PFSK-1 (cell line): ENCODE data around the gene ALDH3A1. TPM values are rescaled to one million over a fixed set of nuclear protein-coding genes. Genes with fewer than 3 reads are reported as not detected.

Experiments
- FOXP2 ChIP-seq: optimal IDR thresholded peaks from 2 replicates; pipeline ENCODE3; 2011; ENCODE audit warnings: borderline replicate concordance, control low read depth, inconsistent platforms; ENCODE audit not compliant: insufficient read depth; ENCODE audit errors: extremely low read length, extremely low read depth
- POLR2AphosphoS5 ChIP-seq: IDR thresholded peaks from 2 replicates; pipeline ENCODE4 v1.6.1; 2012; ENCODE audit warnings: low read depth, mild to moderate bottlenecking, control low read depth, low read length, moderate library complexity
- SIN3A ChIP-seq: IDR thresholded peaks from 2 replicates; pipeline ENCODE4 v1.6.1; 2012; ENCODE audit warnings: mild to moderate bottlenecking, low read length, moderate library complexity, borderline replicate concordance; ENCODE audit not compliant: insufficient read depth
- TAF1 ChIP-seq: IDR thresholded peaks from 2 replicates; pipeline ENCODE4 v1.6.1; 2012; ENCODE audit warnings: low read length, control low read depth, borderline replicate concordance; ENCODE audit not compliant: insufficient read depth
- polyA plus RNA-seq: library from polyadenylated mRNA; unstranded; fragments of >200 nt; gene quantifications from one replicate; pipeline ENCODE4 v1.2.1, GENCODE V29; 2012; ENCODE audit warnings: low read depth, missing spikeins; ENCODE audit not compliant: insufficient read length
- TF ChIP-seq, protein P1 (sequence below), 2 experiments: IDR thresholded peaks; 2 replicates each; pipeline versions ENCODE4 v1.6.1 to v1.8.0; 2011 to 2012; ENCODE audit warnings: low read depth in 2 of 2, low read length in 2 of 2, control low read depth in 1 of 2, inconsistent platforms in 1 of 2, mild to moderate bottlenecking in 1 of 2, moderate library complexity in 1 of 2; ENCODE audit not compliant: insufficient read depth in 1 of 2

Gene ALDH3A1
- polyA plus RNA-seq, result 0.20 TPM

DNA sequence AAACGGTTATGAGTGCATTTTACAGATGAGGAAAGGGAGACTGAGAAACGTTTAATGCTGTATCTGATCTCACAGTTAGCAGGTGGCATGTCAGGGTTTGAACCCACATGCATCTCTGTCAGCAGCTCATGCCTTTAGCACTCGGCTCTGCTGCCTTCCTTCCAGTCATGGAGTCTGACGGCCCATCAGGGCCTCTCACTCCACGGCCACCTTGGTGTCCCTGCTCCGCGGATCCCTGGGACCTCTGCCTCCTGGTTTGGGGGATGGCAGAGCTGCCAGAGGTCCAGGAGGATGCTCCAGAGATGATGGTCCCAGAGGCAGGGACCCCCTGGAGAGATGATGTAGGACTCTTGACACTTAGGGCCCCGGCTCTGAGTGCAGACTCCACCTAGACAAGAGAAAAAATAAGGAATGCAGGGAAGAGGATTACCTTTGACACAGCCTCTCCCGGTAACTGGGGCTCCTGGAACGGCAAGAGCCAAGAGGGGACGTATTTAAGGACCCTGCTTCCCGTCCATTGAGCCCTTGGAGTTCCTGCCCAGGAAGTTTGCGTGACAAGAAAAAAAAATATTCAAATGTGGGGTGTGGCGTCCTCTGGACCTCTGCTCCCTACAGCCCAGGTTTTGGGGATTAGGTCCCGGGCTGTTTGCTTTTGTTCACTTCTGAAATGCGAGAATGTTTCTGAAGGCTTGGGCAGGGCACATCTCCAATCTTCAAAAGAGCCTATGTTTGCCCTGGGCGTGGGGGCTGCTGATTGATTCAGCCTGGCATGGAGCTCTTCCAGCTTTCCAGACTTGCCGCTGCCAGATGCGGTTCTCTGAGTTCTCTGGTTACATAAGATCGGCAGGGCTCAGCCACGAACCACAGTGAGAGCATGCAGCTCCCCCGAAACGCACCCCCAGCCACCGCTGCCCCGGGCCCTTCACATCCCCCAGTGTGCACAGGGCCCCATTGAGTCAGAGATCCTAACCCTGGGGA is at the start of gene ALDH3A1:
ALDH3A1 (minus strand) TSS at position 470 of the 978 bp plus-strand sequence. CDS start 3,169 bp downstream, outside the sequence.
- TF ChIP-seq TAF1 (no peak), SIN3A (no peak), FOXP2 (no peak), POLR2AphosphoS5 (no peak)
- TF ChIP-seq, protein P1, sequence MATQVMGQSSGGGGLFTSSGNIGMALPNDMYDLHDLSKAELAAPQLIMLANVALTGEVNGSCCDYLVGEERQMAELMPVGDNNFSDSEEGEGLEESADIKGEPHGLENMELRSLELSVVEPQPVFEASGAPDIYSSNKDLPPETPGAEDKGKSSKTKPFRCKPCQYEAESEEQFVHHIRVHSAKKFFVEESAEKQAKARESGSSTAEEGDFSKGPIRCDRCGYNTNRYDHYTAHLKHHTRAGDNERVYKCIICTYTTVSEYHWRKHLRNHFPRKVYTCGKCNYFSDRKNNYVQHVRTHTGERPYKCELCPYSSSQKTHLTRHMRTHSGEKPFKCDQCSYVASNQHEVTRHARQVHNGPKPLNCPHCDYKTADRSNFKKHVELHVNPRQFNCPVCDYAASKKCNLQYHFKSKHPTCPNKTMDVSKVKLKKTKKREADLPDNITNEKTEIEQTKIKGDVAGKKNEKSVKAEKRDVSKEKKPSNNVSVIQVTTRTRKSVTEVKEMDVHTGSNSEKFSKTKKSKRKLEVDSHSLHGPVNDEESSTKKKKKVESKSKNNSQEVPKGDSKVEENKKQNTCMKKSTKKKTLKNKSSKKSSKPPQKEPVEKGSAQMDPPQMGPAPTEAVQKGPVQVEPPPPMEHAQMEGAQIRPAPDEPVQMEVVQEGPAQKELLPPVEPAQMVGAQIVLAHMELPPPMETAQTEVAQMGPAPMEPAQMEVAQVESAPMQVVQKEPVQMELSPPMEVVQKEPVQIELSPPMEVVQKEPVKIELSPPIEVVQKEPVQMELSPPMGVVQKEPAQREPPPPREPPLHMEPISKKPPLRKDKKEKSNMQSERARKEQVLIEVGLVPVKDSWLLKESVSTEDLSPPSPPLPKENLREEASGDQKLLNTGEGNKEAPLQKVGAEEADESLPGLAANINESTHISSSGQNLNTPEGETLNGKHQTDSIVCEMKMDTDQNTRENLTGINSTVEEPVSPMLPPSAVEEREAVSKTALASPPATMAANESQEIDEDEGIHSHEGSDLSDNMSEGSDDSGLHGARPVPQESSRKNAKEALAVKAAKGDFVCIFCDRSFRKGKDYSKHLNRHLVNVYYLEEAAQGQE (IDR thresholded peaks at IDR 0.05; ENCODE audit: insufficient read depth in 1 of 2, low read depth in 2 of 2, low read length in 2 of 2), result no peak

DNA sequence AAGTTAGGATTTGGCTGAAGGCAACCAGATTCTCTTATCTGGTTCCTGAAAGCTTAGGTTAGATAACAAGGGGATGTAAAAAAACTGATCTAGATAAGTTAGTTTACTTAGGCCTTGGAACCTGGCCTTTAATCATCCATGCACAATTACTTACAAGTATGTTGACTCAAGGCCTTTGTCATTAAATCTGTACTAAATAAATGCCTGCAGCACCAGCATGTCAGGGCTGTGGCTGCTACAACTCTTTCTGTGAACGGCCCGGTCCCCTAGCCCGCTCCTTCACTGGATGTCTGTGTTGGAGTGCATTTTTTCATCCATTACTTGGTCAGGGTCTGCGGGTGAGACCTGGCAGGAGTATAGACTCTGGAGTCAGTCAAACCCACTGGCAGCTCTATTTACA is 48.4 kb upstream of the ALDH3A1 start:
- TF ChIP-seq, protein P1 (IDR thresholded peaks at IDR 0.05; ENCODE audit: insufficient read depth in 1 of 2, low read depth in 2 of 2, low read length in 2 of 2), result no peak
- no peak for TF ChIP-seq POLR2AphosphoS5
- no peak for TF ChIP-seq FOXP2
- TF ChIP-seq TAF1, result no peak
- no peak for TF ChIP-seq SIN3A

- TF ChIP-seq TAF1 (no peak), FOXP2 (no peak), SIN3A (no peak), POLR2AphosphoS5 (no peak)
- TF ChIP-seq, protein P1 (IDR thresholded peaks at IDR 0.05; ENCODE audit: insufficient read depth in 1 of 2, low read depth in 2 of 2, low read length in 2 of 2), result no peak
These were observed 43.9 kb upstream of the ALDH3A1 start for GRCh38 chr17:19791918-19792550.

- TF ChIP-seq TAF1 (no peak), POLR2AphosphoS5 (no peak), SIN3A (no peak), FOXP2 (no peak)
- TF ChIP-seq, protein P1 (IDR thresholded peaks at IDR 0.05; ENCODE audit: insufficient read depth in 1 of 2, low read depth in 2 of 2, low read length in 2 of 2), result no peak
These were observed 39.7 kb upstream of the ALDH3A1 start for GRCh38 chr17:19787733-19788357.
